GM23338 (cell line): ENCODE measurements around the gene ANO1. TPM values are rescaled to one million over a fixed set of nuclear protein-coding genes. Genes with fewer than 3 reads are reported as not detected.

Experiments
- ATAC-seq: fragments of 200-7000 bp; cut with Tn5 transposase; 3 replicates; pipeline ENCODE4 v1.9.1; 2020
- DNase-seq: peaks from one replicate; pipeline ENCODE4 v3.0.0-alpha.2; 2015; ENCODE audit warnings: low spot score
- H2AFZ ChIP-seq: fragments of 200-600 bp; sonication (generic); 2 replicates; pipeline ENCODE4 v1.8.0; 2016; ENCODE audit warnings: antibody characterized with exemption, mild to moderate bottlenecking, moderate library complexity
- H3F3A ChIP-seq: fragments of 200-600 bp; sonication (generic); replicated peaks from 2 replicates; pipeline ENCODE4 v1.8.0; 2017; ENCODE audit warnings: antibody characterized with exemption, mixed run types, low read depth
- H3K27ac ChIP-seq: fragments of 200-600 bp; sonication (generic); 2 replicates; pipeline ENCODE4 v1.6.1; 2016; ENCODE audit warnings: low read depth
- H3K27me3 ChIP-seq: fragments of 200-600 bp; sonication (generic); 2 replicates; pipeline ENCODE4 v1.8.0; 2016; ENCODE audit warnings: mild to moderate bottlenecking, mixed run types, moderate library complexity; ENCODE audit not compliant: insufficient read depth
- H3K36me3 ChIP-seq: fragments of 200-600 bp; sonication (generic); 2 replicates; pipeline ENCODE4 v1.8.0; 2016; ENCODE audit warnings: mild to moderate bottlenecking; ENCODE audit not compliant: insufficient read depth
- H3K4me1 ChIP-seq: fragments of 200-600 bp; sonication (generic); 2 replicates; pipeline ENCODE4 v1.8.0; 2016; ENCODE audit warnings: mild to moderate bottlenecking, moderate library complexity; ENCODE audit not compliant: insufficient read depth
- H3K4me2 ChIP-seq: fragments of 200-600 bp; sonication (generic); 2 replicates; pipeline ENCODE4 v1.7.1; 2017; ENCODE audit warnings: mixed run types
- H3K4me3 ChIP-seq: fragments of 200-600 bp; sonication (generic); 2 replicates; pipeline ENCODE4 v1.6.1; 2016; ENCODE audit warnings: mixed run types
- H3K79me2 ChIP-seq: fragments of 200-600 bp; sonication (generic); replicated peaks from 2 replicates; pipeline ENCODE4 v1.8.0; 2017; ENCODE audit warnings: mild to moderate bottlenecking; ENCODE audit not compliant: insufficient read depth
- H3K9me2 ChIP-seq: fragments of 200-600 bp; sonication (generic); 2 replicates; pipeline ENCODE4 v1.8.0; 2017; ENCODE audit not compliant: insufficient read depth
- H4K20me1 ChIP-seq: fragments of 200-600 bp; sonication (generic); replicated peaks from 2 replicates; pipeline ENCODE4 v1.8.0; 2017; ENCODE audit warnings: mild to moderate bottlenecking; ENCODE audit not compliant: insufficient read depth
- H3K27ac Mint-ChIP-seq: 2 replicates; pipeline ENCODE4 v1.8.0; 2020; ENCODE audit warnings: inconsistent platforms, mild to moderate bottlenecking, moderate library complexity, mixed read lengths
- H3K27me3 Mint-ChIP-seq: 3 replicates; pipeline ENCODE4 v1.8.0; 2022; ENCODE audit warnings: low read depth, mild to moderate bottlenecking, moderate library complexity, mixed read lengths, inconsistent platforms; ENCODE audit not compliant: insufficient read depth, poor library complexity
- H3K36me3 Mint-ChIP-seq: 3 replicates; pipeline ENCODE4 v1.8.0; 2021; ENCODE audit warnings: low read depth, mild to moderate bottlenecking, inconsistent platforms, moderate library complexity, mixed read lengths
- H3K4me1 Mint-ChIP-seq: 3 replicates; pipeline ENCODE4 v1.8.0; 2020; ENCODE audit warnings: mild to moderate bottlenecking, inconsistent platforms, mixed read lengths
- H3K4me3 Mint-ChIP-seq: 3 replicates; pipeline ENCODE4 v1.8.0; 2021; ENCODE audit warnings: moderate library complexity, mild to moderate bottlenecking, inconsistent platforms, mixed read lengths
- H3K9me3 Mint-ChIP-seq: 3 replicates; pipeline ENCODE4 v1.8.0; 2020; ENCODE audit warnings: moderate library complexity, mild to moderate bottlenecking, inconsistent platforms, mixed read lengths
- CREB1 ChIP-seq: fragments of 250-450 bp; sonication (Bioruptor Pico); IDR thresholded peaks from 2 replicates; pipeline ENCODE4 v1.5.0; 2020; ENCODE audit warnings: low read depth, mild to moderate bottlenecking, moderate library complexity
- EZH2 ChIP-seq: fragments of 200-600 bp; sonication (generic); IDR thresholded peaks from one replicate; pipeline ENCODE4 v1.8.0; 2017; ENCODE audit warnings: antibody characterized with exemption, mild to moderate bottlenecking, low read depth; ENCODE audit not compliant: unreplicated experiment
- EZH2phosphoT487 ChIP-seq: fragments of 200-600 bp; sonication (generic); IDR thresholded peaks from one replicate; pipeline ENCODE4 v1.8.1; 2018; ENCODE audit warnings: antibody characterized with exemption; ENCODE audit not compliant: unreplicated experiment
- JUNB ChIP-seq: IDR thresholded peaks from one replicate; pipeline ENCODE4 v1.6.1; 2016; ENCODE audit warnings: antibody characterized with exemption; ENCODE audit not compliant: unreplicated experiment
- NANOG ChIP-seq: IDR thresholded peaks from 2 replicates; pipeline ENCODE4 v1.6.1; 2016; ENCODE audit warnings: antibody characterized with exemption, borderline replicate concordance
- POLR2AphosphoS5 ChIP-seq: IDR thresholded peaks from 2 replicates; pipeline ENCODE4 v1.6.1; 2016; ENCODE audit warnings: antibody characterized with exemption, low read depth
- STAT1 ChIP-seq: IDR thresholded peaks from one replicate; pipeline ENCODE4 v1.6.1; 2016; ENCODE audit warnings: antibody characterized with exemption; ENCODE audit not compliant: unreplicated experiment
- ZNF114 ChIP-seq: fragments of 250-450 bp; sonication (Bioruptor Pico); IDR thresholded peaks from 2 replicates; pipeline ENCODE4 v1.5.0; 2020; ENCODE audit warnings: mild to moderate bottlenecking, moderate library complexity
- ZNF331 ChIP-seq: fragments of 250-450 bp; sonication (Bioruptor Pico); IDR thresholded peaks from 2 replicates; pipeline ENCODE4 v1.5.0; 2020; ENCODE audit warnings: low read depth, mild to moderate bottlenecking, moderate library complexity
- polyA plus RNA-seq: library from polyadenylated mRNA; unstranded; fragments of >200 nt; fragmentation: Nextera tagmentation; extraction: Ambion mirVana; gene quantifications from 2 replicates; pipeline ENCODE4 v1.2.1, GENCODE V29; 2016
- total RNA-seq: library from RNA; depleted of rRNA; stranded (reverse); fragments of >200 nt; shearing (Covaris generic); gene quantifications from 2 replicates; pipeline ENCODE4 v1.2.3, GENCODE V29; 2014
- TF ChIP-seq, protein P1 (sequence below): fragments of 250-450 bp; sonication (Bioruptor Pico); IDR thresholded peaks from 2 replicates; pipeline ENCODE4 v1.5.0; 2020; ENCODE audit warnings: mild to moderate bottlenecking, moderate library complexity
- TF ChIP-seq, protein P2 (sequence below), 2 experiments: fragments of 200-600 bp in 1 of 2; sonication (generic) in 1 of 2; conservative IDR thresholded peaks; 2 replicates each; pipeline versions ENCODE4 v1.5.1 to v1.6.1; 2016 to 2017; ENCODE audit warnings: antibody characterized with exemption in 2 of 2, low read depth in 2 of 2, mild to moderate bottlenecking in 2 of 2, moderate library complexity in 1 of 2
- TF ChIP-seq, protein P3 (sequence below): IDR thresholded peaks from one replicate; pipeline ENCODE4 v1.6.1; 2018; ENCODE audit warnings: antibody characterized with exemption; ENCODE audit not compliant: unreplicated experiment
- TF ChIP-seq, protein P4 (sequence below): IDR thresholded peaks from 2 replicates; pipeline ENCODE4 v1.6.1; 2016; ENCODE audit warnings: antibody characterized with exemption

ANO1 gene
- total and polyA plus RNA-seq, 2 experiments from 2014 or later: 1.4 to 3.4 TPM

- H3K4me1 Mint-ChIP-seq: peaks cover 7% of the 10 kb centered on the region
- H3K4me2 ChIP-seq: no peak overlapping the region
- H3K9me3 Mint-ChIP-seq: peaks cover 8% of the 10 kb centered on the region
- H3K4me1 ChIP-seq: 0 out of 2 replicates have a peak, but pooled peaks cover 2% of the 10 kb centered on the region
- H3K4me3 ChIP-seq: no peak overlapping the region
- no peaks in the 10 kb centered on the region; the same call in 2 of the 3 replicates for H3K36me3 Mint-ChIP-seq
- no peaks in the 10 kb centered on the region for H3K9me2 ChIP-seq
- no peak for DNase-seq
- H2AFZ ChIP-seq: no peak overlapping the region
- H3K36me3 ChIP-seq: no peaks in the 10 kb centered on the region
- TF ChIP-seq, protein P1, sequence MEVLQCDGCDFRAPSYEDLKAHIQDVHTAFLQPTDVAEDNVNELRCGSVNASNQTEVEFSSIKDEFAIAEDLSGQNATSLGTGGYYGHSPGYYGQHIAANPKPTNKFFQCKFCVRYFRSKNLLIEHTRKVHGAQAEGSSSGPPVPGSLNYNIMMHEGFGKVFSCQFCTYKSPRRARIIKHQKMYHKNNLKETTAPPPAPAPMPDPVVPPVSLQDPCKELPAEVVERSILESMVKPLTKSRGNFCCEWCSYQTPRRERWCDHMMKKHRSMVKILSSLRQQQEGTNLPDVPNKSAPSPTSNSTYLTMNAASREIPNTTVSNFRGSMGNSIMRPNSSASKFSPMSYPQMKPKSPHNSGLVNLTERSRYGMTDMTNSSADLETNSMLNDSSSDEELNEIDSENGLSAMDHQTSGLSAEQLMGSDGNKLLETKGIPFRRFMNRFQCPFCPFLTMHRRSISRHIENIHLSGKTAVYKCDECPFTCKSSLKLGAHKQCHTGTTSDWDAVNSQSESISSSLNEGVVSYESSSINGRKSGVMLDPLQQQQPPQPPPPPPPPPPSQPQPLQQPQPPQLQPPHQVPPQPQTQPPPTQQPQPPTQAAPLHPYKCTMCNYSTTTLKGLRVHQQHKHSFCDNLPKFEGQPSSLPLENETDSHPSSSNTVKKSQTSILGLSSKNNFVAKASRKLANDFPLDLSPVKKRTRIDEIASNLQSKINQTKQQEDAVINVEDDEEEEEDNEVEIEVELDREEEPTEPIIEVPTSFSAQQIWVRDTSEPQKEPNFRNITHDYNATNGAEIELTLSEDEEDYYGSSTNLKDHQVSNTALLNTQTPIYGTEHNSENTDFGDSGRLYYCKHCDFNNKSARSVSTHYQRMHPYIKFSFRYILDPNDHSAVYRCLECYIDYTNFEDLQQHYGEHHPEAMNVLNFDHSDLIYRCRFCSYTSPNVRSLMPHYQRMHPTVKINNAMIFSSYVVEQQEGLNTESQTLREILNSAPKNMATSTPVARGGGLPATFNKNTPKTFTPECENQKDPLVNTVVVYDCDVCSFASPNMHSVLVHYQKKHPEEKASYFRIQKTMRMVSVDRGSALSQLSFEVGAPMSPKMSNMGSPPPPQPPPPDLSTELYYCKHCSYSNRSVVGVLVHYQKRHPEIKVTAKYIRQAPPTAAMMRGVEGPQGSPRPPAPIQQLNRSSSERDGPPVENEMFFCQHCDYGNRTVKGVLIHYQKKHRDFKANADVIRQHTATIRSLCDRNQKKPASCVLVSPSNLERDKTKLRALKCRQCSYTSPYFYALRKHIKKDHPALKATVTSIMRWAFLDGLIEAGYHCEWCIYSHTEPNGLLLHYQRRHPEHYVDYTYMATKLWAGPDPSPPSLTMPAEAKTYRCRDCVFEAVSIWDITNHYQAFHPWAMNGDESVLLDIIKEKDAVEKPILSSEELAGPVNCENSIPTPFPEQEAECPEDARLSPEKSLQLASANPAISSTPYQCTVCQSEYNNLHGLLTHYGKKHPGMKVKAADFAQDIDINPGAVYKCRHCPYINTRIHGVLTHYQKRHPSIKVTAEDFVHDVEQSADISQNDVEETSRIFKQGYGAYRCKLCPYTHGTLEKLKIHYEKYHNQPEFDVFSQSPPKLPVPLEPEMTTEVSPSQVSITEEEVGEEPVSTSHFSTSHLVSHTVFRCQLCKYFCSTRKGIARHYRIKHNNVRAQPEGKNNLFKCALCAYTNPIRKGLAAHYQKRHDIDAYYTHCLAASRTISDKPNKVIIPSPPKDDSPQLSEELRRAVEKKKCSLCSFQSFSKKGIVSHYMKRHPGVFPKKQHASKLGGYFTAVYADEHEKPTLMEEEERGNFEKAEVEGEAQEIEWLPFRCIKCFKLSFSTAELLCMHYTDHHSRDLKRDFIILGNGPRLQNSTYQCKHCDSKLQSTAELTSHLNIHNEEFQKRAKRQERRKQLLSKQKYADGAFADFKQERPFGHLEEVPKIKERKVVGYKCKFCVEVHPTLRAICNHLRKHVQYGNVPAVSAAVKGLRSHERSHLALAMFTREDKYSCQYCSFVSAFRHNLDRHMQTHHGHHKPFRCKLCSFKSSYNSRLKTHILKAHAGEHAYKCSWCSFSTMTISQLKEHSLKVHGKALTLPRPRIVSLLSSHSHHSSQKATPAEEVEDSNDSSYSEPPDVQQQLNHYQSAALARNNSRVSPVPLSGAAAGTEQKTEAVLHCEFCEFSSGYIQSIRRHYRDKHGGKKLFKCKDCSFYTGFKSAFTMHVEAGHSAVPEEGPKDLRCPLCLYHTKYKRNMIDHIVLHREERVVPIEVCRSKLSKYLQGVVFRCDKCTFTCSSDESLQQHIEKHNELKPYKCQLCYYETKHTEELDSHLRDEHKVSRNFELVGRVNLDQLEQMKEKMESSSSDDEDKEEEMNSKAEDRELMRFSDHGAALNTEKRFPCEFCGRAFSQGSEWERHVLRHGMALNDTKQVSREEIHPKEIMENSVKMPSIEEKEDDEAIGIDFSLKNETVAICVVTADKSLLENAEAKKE (CRISPR knock-in tag): no peak
- TF ChIP-seq, protein P2, sequence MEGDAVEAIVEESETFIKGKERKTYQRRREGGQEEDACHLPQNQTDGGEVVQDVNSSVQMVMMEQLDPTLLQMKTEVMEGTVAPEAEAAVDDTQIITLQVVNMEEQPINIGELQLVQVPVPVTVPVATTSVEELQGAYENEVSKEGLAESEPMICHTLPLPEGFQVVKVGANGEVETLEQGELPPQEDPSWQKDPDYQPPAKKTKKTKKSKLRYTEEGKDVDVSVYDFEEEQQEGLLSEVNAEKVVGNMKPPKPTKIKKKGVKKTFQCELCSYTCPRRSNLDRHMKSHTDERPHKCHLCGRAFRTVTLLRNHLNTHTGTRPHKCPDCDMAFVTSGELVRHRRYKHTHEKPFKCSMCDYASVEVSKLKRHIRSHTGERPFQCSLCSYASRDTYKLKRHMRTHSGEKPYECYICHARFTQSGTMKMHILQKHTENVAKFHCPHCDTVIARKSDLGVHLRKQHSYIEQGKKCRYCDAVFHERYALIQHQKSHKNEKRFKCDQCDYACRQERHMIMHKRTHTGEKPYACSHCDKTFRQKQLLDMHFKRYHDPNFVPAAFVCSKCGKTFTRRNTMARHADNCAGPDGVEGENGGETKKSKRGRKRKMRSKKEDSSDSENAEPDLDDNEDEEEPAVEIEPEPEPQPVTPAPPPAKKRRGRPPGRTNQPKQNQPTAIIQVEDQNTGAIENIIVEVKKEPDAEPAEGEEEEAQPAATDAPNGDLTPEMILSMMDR (conservative IDR thresholded peaks at IDR 0.05; ENCODE audit: low read depth in 2 of 2): no peak
- no peak for TF ChIP-seq EZH2
- no peak for TF ChIP-seq ZNF114
- no peak for TF ChIP-seq JUNB
- TF ChIP-seq, protein P3, sequence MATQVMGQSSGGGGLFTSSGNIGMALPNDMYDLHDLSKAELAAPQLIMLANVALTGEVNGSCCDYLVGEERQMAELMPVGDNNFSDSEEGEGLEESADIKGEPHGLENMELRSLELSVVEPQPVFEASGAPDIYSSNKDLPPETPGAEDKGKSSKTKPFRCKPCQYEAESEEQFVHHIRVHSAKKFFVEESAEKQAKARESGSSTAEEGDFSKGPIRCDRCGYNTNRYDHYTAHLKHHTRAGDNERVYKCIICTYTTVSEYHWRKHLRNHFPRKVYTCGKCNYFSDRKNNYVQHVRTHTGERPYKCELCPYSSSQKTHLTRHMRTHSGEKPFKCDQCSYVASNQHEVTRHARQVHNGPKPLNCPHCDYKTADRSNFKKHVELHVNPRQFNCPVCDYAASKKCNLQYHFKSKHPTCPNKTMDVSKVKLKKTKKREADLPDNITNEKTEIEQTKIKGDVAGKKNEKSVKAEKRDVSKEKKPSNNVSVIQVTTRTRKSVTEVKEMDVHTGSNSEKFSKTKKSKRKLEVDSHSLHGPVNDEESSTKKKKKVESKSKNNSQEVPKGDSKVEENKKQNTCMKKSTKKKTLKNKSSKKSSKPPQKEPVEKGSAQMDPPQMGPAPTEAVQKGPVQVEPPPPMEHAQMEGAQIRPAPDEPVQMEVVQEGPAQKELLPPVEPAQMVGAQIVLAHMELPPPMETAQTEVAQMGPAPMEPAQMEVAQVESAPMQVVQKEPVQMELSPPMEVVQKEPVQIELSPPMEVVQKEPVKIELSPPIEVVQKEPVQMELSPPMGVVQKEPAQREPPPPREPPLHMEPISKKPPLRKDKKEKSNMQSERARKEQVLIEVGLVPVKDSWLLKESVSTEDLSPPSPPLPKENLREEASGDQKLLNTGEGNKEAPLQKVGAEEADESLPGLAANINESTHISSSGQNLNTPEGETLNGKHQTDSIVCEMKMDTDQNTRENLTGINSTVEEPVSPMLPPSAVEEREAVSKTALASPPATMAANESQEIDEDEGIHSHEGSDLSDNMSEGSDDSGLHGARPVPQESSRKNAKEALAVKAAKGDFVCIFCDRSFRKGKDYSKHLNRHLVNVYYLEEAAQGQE: no peak
- TF ChIP-seq NANOG: no peak
- no peak for TF ChIP-seq CREB1 (CRISPR knock-in tag)
- no peak for TF ChIP-seq POLR2AphosphoS5
- TF ChIP-seq, protein P4, sequence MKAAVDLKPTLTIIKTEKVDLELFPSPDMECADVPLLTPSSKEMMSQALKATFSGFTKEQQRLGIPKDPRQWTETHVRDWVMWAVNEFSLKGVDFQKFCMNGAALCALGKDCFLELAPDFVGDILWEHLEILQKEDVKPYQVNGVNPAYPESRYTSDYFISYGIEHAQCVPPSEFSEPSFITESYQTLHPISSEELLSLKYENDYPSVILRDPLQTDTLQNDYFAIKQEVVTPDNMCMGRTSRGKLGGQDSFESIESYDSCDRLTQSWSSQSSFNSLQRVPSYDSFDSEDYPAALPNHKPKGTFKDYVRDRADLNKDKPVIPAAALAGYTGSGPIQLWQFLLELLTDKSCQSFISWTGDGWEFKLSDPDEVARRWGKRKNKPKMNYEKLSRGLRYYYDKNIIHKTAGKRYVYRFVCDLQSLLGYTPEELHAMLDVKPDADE: no peak
- TF ChIP-seq STAT1: no peak
- TF ChIP-seq EZH2phosphoT487: no peak
- no peak for TF ChIP-seq ZNF331 (CRISPR knock-in tag)
- ATAC-seq: no peak
- H3F3A ChIP-seq: no peaks in the 10 kb centered on the region
- no peak overlapping the region for H3K4me3 Mint-ChIP-seq
- H3K27me3 ChIP-seq: no peaks in the 10 kb centered on the region
- no peaks in the 10 kb centered on the region for H4K20me1 ChIP-seq
- no peak overlapping the region for H3K27ac Mint-ChIP-seq
- peaks cover 18% of the 10 kb centered on the region for H3K27me3 Mint-ChIP-seq
- H3K79me2 ChIP-seq: no peaks in the 10 kb centered on the region
- 0 out of 2 replicates have a peak overlapping the region, but pooled peaks have one; percentile 3 for H3K27ac ChIP-seq
Measured at GRCh38 chr11:70116386-70117065, 38.4 kb downstream of the ANO1 start.
